Fibroblast of skin of right quadriceps (primary cell): ENCODE measurements around the gene RIPK4.

Experiments used
- DNase-seq: peaks from one replicate; pipeline ENCODE4 v3.0.0-alpha.2; 2013

The RIPK4 gene

DNA sequence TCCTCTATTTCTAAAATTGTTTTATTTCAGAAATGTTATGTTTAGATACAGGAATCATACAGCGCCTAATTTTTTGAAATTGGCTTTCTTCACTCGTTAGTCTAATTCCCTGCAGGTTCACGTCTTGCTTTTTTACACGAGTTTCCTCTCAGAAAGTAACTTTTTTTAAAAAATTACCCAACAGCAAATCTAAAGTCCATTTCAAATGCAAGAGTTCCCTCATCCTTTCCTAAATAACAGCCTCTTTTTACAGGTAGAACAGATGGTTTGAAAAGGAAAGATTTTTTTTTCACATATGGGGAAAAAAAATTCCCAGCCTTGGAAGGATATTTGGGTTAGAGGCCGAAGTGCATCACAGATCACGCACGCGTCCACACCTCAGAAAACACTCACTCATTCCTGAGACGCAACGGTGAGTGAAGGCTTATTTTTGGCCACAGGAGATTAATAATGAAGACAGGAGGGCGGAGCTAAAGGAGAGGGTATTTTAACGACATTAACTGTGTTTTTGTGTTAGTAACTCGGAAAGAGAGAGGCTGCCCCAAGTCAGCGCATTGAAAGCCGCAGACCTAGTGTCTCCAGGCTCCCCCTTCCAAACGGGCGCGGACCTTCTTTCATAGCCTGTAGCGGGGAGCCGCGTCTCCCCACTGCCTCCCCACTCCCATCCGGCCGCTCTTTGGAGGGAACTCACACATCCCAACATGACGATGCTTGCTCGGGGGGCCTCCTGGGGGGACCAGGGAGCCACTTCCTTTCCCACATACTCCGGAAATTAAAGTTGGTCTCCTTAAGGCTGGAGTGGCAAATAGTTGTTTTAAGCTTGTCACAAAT lies 969 bp upstream of the RIPK4 start:
- DNase-seq, result peak; percentile 46

- no peak for DNase-seq
Measured at GRCh38 chr21:41765973-41766882, 624 bp downstream of the RIPK4 start.

DNA sequence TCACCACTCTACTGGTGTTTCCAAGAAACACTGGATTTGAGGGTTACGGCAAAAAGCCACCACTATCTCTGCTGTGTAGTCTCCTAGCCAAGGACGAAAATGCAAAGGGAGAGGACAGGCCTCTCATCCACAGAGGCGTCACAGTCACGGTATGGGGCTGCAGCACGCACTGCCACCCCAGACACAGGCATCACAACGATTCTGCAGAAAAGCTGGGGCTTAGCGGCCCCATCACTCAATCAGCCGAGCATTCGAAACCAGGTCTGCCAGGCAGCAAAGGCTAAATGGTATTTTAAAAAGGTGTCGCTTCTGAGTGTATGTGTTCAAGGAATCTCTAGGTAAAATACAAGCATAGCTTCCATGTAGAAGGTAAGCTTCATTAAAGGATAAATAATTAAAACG lies 1.4 kb downstream of the RIPK4 start:
- DNase-seq, result no peak

DNA sequence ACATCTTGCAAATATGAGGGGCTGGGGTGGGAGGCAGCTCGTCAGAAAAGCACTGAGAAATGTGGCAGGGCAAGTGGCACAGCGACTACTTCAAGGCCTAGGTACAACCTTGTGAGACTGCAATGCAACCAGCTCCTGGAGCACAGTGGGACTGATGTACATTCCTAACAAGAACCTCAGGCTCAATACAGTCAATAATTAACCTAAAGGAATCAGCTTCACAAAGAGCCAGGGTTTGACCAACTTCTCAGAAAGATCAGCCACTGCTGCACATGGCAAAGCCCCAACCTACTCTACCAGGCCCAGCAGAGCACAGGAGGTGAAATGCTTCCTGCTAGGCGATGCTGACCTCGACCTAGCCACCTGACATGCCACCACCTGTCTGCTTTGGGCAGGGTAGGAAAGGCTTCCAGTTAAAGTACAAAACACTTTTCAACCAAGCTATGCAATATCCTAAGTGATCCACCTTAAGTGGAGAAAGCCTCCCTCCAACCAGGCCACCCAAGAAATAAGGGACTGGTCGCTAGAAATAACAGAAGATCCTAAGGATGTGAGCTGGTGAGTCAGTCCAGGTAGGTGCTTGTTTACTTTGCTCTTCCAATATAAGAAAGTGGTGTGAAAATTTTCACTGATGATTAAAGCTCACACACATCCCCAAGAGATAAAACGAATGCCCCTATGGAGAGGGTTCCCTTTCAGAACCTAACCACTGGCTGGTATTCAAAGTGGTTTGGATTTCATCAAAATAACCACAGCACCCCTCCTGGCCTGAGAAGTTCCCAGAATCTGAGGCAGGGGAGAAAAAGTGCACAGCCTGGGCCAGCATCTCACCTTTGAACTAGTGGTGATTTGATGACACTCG lies 2.1 kb downstream of the RIPK4 start:
- no peak for DNase-seq

DNA sequence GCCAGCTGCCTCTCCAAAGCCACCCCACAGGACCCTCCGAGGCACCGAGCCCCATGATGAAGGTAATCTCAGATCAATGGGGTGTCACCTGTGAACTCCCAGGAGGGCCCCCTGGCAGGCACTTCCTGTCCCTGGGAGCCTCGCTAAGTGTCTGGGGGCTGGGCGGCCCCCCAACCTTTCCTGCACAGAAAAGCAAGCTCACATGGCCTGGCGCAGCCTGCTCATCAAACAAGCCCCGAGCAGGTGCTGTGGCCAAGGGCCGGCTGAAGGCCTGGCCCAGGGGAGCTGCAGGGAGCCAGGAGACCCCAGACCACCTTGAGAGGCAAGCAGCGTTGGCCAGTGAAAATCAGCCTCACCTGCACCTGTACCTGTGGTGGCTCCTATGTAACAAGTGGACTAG lies 2.9 kb downstream of the RIPK4 start:
- no peak for DNase-seq

GRCh38 chr21:41763398-41763931 lies 3.4 kb downstream of the RIPK4 start:
- DNase-seq, result peak; percentile 52

GRCh38 chr21:41762753-41763152 lies 4.1 kb downstream of the RIPK4 start:
- no peak for DNase-seq

GRCh38 chr21:41761934-41762635 lies 4.8 kb downstream of the RIPK4 start:
- no peak for DNase-seq

GRCh38 chr21:41761211-41761933 lies 5.5 kb downstream of the RIPK4 start:
- no peak for DNase-seq

DNA sequence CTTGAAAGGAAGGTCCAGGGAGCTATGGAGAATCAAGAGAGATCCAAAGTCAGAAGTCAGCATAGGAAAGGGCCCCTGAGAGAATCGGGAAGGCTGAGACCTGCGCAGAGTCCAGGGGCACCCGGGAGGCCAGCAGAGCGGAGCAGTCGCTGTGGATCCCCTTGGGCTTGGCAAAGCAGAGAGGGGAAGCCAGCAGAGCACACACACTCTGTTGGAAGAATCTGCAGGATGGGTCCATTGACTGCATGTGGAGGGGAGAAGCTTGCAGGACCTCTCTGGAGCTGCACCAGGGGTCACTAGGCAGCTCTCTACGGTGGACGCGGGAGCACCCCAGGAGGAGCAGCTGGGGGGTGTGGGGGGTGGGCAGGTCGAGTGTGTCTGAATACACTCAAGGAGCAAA lies 6.4 kb downstream of the RIPK4 start:
- no peak for DNase-seq

DNA sequence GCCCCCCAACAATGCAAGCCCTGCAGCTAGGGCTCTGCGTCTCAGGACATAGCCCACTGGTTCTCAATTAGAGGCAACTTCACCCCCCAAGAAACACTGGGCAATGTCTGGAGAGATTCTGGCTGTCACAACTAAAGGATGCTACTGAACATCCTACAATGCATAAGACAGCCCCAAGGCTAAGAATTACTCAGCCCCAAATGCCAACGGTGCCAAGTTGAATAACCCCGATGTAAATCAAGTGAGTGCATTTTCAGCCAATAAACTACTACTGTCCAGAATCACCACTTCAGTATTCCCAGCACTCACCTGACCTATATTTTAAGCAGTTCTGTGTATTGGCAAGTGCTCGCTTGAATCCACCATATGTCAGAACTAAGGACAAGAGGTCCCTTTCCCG lies 6.9 kb downstream of the RIPK4 start:
- no peak for DNase-seq

DNA sequence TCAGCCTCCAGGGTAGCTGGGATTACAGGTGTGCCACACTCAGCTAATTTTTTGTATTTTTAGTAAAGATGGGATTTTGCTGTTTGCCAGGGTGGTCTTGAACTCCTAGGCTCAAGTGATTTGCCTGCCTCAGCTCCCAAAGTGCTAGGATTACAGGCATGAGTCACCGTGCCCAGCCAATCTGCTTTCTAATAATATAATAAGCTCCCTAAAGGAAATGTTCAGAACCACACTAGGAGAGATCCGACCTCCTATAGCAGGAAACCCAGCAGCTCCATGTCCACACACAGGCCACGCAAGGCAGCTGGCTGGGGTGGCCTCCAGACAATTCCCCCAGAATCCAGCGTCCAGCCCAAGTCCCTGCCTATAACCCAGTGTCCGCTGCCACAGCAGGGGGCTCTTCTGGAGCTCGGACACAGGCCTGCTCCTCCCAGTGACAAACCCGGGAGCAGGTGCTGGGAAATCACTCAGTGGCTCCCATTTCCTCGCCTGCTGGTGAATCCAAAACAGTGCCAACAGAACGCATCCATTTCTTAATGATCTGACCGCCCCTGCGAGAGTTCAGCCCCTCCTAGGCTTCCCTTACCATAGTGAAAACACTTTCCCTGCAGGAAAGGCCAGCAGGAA lies 7.5 kb downstream of the RIPK4 start:
- DNase-seq, result no peak

DNA sequence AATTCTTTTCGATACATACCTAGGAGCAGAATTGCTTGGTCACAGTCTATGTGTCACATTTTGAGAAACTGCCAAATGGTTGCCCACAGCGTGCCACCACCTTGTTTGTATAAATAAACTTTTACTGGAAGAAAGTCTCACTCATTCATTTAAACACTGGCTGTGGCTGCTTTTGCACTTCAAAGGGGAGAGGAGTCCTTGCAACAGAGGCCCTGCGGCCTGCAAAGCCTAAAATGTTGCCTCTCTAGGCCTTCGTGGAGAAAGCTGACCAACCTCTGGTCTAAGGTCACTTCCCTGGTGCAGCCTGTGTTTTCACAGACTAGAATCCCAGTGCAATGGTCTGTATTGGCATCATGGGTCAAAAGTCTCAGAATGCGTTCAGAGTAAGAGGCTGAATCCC lies 8.3 kb downstream of the RIPK4 start:
- no peak for DNase-seq

- no peak for DNase-seq
Measured at GRCh38 chr21:41755934-41756773, 10.7 kb downstream of the RIPK4 start.

DNA sequence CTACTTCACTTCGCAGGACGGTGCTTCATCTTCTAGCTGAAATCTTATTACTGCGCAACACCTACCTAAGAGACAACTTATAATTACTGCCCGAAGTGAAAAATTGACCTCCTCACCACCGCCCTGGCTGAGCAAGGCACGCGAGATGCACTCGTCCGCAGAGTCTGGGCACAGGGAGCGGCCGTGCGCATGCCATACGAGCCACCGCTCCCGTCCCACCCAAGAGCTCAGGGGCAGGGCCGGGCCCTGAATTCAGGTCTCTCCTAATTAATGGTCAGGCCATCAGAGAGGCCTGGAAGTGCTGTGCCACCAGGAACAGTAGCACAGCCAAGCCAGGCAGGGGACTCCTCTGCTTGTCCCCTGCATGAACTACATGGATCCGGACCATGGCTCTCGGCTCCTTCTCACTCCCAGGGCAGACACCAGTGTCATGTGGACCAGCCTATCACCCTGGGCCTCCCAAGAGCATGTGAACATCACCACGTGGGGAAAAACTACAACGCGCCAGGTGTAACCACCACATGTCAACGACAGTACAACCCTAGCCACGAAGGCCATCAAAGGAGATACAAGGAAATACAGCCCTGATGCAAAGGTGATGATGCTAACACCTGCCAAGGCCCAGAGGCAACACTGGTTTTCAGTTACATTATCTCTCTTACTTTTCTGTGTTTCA lies 11.5 kb downstream of the RIPK4 start:
- no peak for DNase-seq

- no peak for DNase-seq
Measured at GRCh38 chr21:41754479-41754891, 12.4 kb downstream of the RIPK4 start.

- no peak for DNase-seq
Measured at GRCh38 chr21:41753006-41753898, 13.6 kb downstream of the RIPK4 start.

- DNase-seq, result peak; percentile 95
Measured at GRCh38 chr21:41752231-41752681, 14.6 kb downstream of the RIPK4 start.
